Skeletal muscle satellite cell (primary cell): ENCODE results near the gene KCTD14. TPM values are rescaled to one million over a fixed set of nuclear protein-coding genes. Genes with fewer than 3 reads are reported as not detected.

ENCODE experiments used
- H3K27me3 ChIP-seq: 2 replicates; pipeline ENCODE4 v1.7.0; 2013; ENCODE audit warnings: low read length; ENCODE audit not compliant: control insufficient read depth, insufficient read depth
- H3K36me3 ChIP-seq: 2 replicates; pipeline ENCODE4 v1.7.0; 2013; ENCODE audit warnings: mild to moderate bottlenecking, control low read depth, low read length; ENCODE audit not compliant: insufficient read depth
- H3K4me1 ChIP-seq: 2 replicates; pipeline ENCODE4 v1.7.0; 2013; ENCODE audit warnings: low read length; ENCODE audit not compliant: control insufficient read depth, insufficient read depth
- H3K4me2 ChIP-seq: 2 replicates; pipeline ENCODE4 v1.7.0; 2013; ENCODE audit warnings: mild to moderate bottlenecking, low read length
- H3K4me3 ChIP-seq: 2 replicates; pipeline ENCODE4 v1.7.0; 2013; ENCODE audit warnings: low read length
- H3K9ac ChIP-seq: 2 replicates; pipeline ENCODE4 v1.7.0; 2013; ENCODE audit warnings: mild to moderate bottlenecking, low read depth, low read length, moderate library complexity
- H3K9me3 ChIP-seq: replicated peaks from 2 replicates; pipeline ENCODE4 v1.7.0; 2013; ENCODE audit warnings: mild to moderate bottlenecking, control low read depth, low read length
- total RNA-seq: library from RNA; depleted of rRNA; stranded (reverse); fragments of >200 nt; gene quantifications from 2 replicates; pipeline ENCODE4 v1.2.3, GENCODE V29; 2012; rRNA removed

The KCTD14 gene
- 0.87 and 1.5 TPM in 2 replicates for total RNA-seq

- H3K27me3 ChIP-seq: peaks cover 4% of the 10 kb centered on the region
- H3K9me3 ChIP-seq: no peaks in the 10 kb centered on the region
- H3K4me1 ChIP-seq: peaks cover 5% of the 10 kb centered on the region
- H3K9ac ChIP-seq: peak within 1 kb of the TSS; percentile 38
- H3K36me3 ChIP-seq: no peaks in the 10 kb centered on the region
- H3K4me3 ChIP-seq: peak within 1 kb of the TSS; percentile 60
- peak within 1 kb of the TSS; percentile 75 for H3K4me2 ChIP-seq
These were observed at the start of gene KCTD14 for GRCh38 chr11:78022397-78023396. Gene KCTD14 (minus strand): TSS chr11:78023276. CDS start chr11:78023249, 27 bp downstream.

- Histone ChIP-seq H3K27me3 (no peaks in the 10 kb centered on the region), H3K4me3 (no peak overlapping the region), H3K4me2 (no peak overlapping the region), H3K9ac (no peak overlapping the region), H3K4me1 (peaks cover 11% of the 10 kb centered on the region), H3K9me3 (no peaks in the 10 kb centered on the region), H3K36me3 (peaks cover 50% of the 10 kb centered on the region)
These were observed 49.4 kb upstream of the KCTD14 start for GRCh38 chr11:78072455-78072854.

GRCh38 chr11:78071717-78072116 is 48.6 kb upstream of the KCTD14 start:
- Histone ChIP-seq H3K4me2 (no peak overlapping the region), H3K9ac (no peak overlapping the region), H3K4me3 (no peak overlapping the region), H3K36me3 (peaks cover 50% of the 10 kb centered on the region), H3K9me3 (no peaks in the 10 kb centered on the region), H3K4me1 (peaks cover 4% of the 10 kb centered on the region), H3K27me3 (no peaks in the 10 kb centered on the region)

GRCh38 chr11:78070621-78071020 is 47.5 kb upstream of the KCTD14 start:
- Histone ChIP-seq H3K4me2 (no peak overlapping the region), H3K9ac (no peak overlapping the region), H3K4me3 (no peak overlapping the region), H3K4me1 (no peaks in the 10 kb centered on the region), H3K36me3 (peaks cover 50% of the 10 kb centered on the region), H3K9me3 (no peaks in the 10 kb centered on the region), H3K27me3 (no peaks in the 10 kb centered on the region)

- Histone ChIP-seq H3K9me3 (no peaks in the 10 kb centered on the region), H3K9ac (no peak overlapping the region), H3K36me3 (peaks cover 50% of the 10 kb centered on the region), H3K4me1 (no peaks in the 10 kb centered on the region), H3K4me3 (no peak overlapping the region), H3K27me3 (no peaks in the 10 kb centered on the region), H3K4me2 (no peak overlapping the region)
These were observed 46.4 kb upstream of the KCTD14 start for GRCh38 chr11:78069465-78069864.

- no peak overlapping the region for H3K4me2 ChIP-seq
- peaks cover 48% of the 10 kb centered on the region for H3K36me3 ChIP-seq
- H3K4me1 ChIP-seq: no peaks in the 10 kb centered on the region
- no peaks in the 10 kb centered on the region for H3K9me3 ChIP-seq
- no peak overlapping the region for H3K4me3 ChIP-seq
- no peak overlapping the region for H3K9ac ChIP-seq
- H3K27me3 ChIP-seq: no peaks in the 10 kb centered on the region
These were observed 44.6 kb upstream of the KCTD14 start for GRCh38 chr11:78067704-78068103.

GRCh38 chr11:78066471-78066870 is 43.4 kb upstream of the KCTD14 start:
- Histone ChIP-seq H3K4me3 (no peak overlapping the region), H3K9me3 (no peaks in the 10 kb centered on the region), H3K4me2 (no peak overlapping the region), H3K36me3 (peaks cover 40% of the 10 kb centered on the region), H3K4me1 (peaks cover 6% of the 10 kb centered on the region), H3K27me3 (no peaks in the 10 kb centered on the region), H3K9ac (no peak overlapping the region)

GRCh38 chr11:78065203-78065602 is 42.1 kb upstream of the KCTD14 start:
- H3K27me3 ChIP-seq: no peaks in the 10 kb centered on the region
- peaks cover 29% of the 10 kb centered on the region for H3K36me3 ChIP-seq
- H3K4me3 ChIP-seq: no peak overlapping the region

GRCh38 chr11:78063440-78064181 is 40.5 kb upstream of the KCTD14 start, which contains the start of gene THRSP:
Gene THRSP (plus strand): TSS chr11:78063861. CDS start chr11:78063882, 21 bp downstream.
- Histone ChIP-seq H3K9ac (no peak within 1 kb of the TSS), H3K36me3 (peaks cover 13% of the 10 kb centered on the region), H3K4me2 (no peak within 1 kb of the TSS), H3K4me1 (peaks cover 16% of the 10 kb centered on the region), H3K4me3 (no peak within 1 kb of the TSS), H3K27me3 (no peaks in the 10 kb centered on the region), H3K9me3 (no peaks in the 10 kb centered on the region)

More at GRCh38 chr11:78065203-78065602, 42.1 kb upstream of the KCTD14 start:
- H3K9ac ChIP-seq: no peak overlapping the region
- no peaks in the 10 kb centered on the region for H3K9me3 ChIP-seq
- H3K4me1 ChIP-seq: peaks cover 16% of the 10 kb centered on the region
- no peak overlapping the region for H3K4me2 ChIP-seq

GRCh38 chr11:78062671-78063070 is 39.6 kb upstream of the KCTD14 start:
- Histone ChIP-seq H3K4me1 (peaks cover 16% of the 10 kb centered on the region), H3K36me3 (peaks cover 5% of the 10 kb centered on the region), H3K4me2 (no peak overlapping the region), H3K9me3 (no peaks in the 10 kb centered on the region), H3K9ac (no peak overlapping the region), H3K4me3 (no peak overlapping the region), H3K27me3 (no peaks in the 10 kb centered on the region)

- peaks cover 16% of the 10 kb centered on the region for H3K4me1 ChIP-seq
- H3K4me3 ChIP-seq: no peak overlapping the region
- H3K27me3 ChIP-seq: no peaks in the 10 kb centered on the region
- no peak overlapping the region for H3K4me2 ChIP-seq
- no peaks in the 10 kb centered on the region for H3K36me3 ChIP-seq
- no peaks in the 10 kb centered on the region for H3K9me3 ChIP-seq
- no peak overlapping the region for H3K9ac ChIP-seq
These were observed 38.8 kb upstream of the KCTD14 start for GRCh38 chr11:78061921-78062311.
